ENCODE measurements around the gene SF1. TPM values are rescaled to one million over a fixed set of nuclear protein-coding genes. Genes with fewer than 3 reads are reported as not detected.
A peak's percentile ranks its signal among the peaks of the same experiment; 100 is the strongest.

The SF1 gene
- total RNA-seq, 4 donors from 2014 or later: 270 to 559 (median 373) TPM

DNA sequence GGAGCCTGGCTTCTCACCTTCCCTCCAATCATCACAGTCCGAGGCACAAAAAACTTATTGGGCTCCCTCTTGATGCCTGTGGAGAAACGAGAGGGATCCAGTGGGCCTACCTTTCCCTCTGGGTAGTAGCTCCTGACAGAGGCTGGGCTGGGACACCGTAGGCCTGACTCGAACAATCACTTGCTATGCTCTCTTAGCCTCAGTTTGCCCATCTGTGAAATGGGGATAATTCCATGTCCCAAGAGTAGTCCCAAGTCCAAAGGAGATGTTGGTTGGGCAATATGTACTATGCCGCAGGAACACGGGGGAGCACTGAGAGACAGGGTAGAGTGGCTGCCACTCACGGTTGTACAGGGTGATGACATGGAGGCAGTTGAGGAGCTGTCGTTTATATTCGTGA lies 26.8 kb downstream of the SF1 start:
- no peaks in the 10 kb centered on the region for H3K27me3 ChIP-seq
- no peaks in the 10 kb centered on the region for H3K4me1 ChIP-seq
- no peaks in the 10 kb centered on the region for H3K9me3 ChIP-seq
- H3K27ac ChIP-seq: no peak overlapping the region
- TF ChIP-seq, protein P1, sequence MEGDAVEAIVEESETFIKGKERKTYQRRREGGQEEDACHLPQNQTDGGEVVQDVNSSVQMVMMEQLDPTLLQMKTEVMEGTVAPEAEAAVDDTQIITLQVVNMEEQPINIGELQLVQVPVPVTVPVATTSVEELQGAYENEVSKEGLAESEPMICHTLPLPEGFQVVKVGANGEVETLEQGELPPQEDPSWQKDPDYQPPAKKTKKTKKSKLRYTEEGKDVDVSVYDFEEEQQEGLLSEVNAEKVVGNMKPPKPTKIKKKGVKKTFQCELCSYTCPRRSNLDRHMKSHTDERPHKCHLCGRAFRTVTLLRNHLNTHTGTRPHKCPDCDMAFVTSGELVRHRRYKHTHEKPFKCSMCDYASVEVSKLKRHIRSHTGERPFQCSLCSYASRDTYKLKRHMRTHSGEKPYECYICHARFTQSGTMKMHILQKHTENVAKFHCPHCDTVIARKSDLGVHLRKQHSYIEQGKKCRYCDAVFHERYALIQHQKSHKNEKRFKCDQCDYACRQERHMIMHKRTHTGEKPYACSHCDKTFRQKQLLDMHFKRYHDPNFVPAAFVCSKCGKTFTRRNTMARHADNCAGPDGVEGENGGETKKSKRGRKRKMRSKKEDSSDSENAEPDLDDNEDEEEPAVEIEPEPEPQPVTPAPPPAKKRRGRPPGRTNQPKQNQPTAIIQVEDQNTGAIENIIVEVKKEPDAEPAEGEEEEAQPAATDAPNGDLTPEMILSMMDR (IDR thresholded peaks at IDR 0.05): no peak
- no peak for TF ChIP-seq POLR2AphosphoS5 (IDR thresholded peaks at IDR 0.05)
- no peak for TF ChIP-seq EP300 (IDR thresholded peaks at IDR 0.05)
- no peak for TF ChIP-seq POLR2A (IDR thresholded peaks at IDR 0.05)
- DNase-seq (ENCODE audit: low spot score in 2 of 2): no peak
- H3K4me3 ChIP-seq: no peak overlapping the region
- no peaks in the 10 kb centered on the region for H3K36me3 ChIP-seq
- WGBS: 89% methylated on average over 9 of the region's 9 CpGs

DNA sequence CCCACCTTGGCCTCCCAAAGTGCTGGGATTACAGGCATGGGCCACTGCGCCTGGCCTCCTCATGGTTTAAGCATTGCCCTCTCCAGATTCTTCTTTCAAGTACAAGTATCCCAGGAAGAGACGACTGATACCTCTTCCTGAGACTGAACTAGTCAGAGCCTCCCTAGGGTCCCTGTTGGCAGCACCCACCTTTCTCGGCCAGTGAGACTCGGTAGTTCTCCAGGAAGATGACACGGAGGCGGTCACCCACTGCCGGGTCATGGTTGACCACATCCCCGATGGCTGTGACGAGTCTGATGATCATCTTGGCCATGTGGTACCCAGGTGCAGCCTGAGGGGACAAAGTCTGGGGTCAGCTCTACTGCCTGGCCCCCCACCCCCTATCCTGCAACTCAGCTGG lies 27.2 kb downstream of the SF1 start:
- H3K9me3 ChIP-seq: no peaks in the 10 kb centered on the region
- no peak for DNase-seq (ENCODE audit: low spot score in 2 of 2)
- H3K4me3 ChIP-seq: no peak overlapping the region
- H3K4me1 ChIP-seq: no peaks in the 10 kb centered on the region
- no peaks in the 10 kb centered on the region for H3K36me3 ChIP-seq
- TF ChIP-seq EP300 (IDR thresholded peaks at IDR 0.05) (no peak), POLR2AphosphoS5 (IDR thresholded peaks at IDR 0.05) (no peak), POLR2A (IDR thresholded peaks at IDR 0.05) (no peak)
- TF ChIP-seq, protein P1 (IDR thresholded peaks at IDR 0.05): no peak
- whole genome bisulfite sequencing: 92% methylated on average over 2 of the region's 9 CpGs
- no peaks in the 10 kb centered on the region for H3K27me3 ChIP-seq
- H3K27ac ChIP-seq: no peak overlapping the region

DNA sequence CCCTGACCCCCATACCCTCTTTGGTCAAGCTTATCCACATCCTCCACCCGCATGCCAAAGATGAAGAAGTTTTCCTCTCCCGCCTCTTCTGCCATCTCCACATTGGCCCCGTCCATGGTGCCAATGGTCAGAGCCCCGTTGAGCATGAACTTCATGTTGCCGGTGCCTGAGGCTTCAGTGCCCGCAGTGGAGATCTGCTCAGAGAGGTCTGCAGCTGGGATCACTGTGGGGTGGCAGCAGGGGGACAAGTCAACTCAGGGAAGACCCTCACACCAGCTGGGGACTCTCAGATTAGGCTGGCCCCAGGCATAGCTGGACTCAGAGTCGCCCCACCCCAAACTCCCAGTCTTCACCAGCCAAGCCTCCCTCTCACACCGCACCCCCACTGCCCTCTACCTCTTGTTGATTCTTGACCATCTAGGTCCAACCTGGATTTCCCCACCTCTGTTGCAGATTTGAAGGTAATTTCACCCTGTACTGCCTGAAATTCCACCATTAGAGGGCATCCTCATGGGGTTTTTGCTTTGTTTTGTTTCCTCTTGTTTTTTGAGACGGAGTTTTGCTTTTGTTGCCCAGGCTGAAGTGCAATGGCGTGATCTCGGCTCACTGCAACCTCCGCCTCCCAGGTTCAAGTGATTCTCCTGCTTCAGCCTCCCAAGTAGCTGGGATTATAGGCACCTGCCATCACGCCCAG lies 27.8 kb downstream of the SF1 start:
- WGBS: 95% methylated on average over 13 of the region's 13 CpGs
- no peaks in the 10 kb centered on the region for H3K27me3 ChIP-seq
- no peak for DNase-seq (ENCODE audit: low spot score in 2 of 2)
- H3K27ac ChIP-seq: no peak overlapping the region
- no peak overlapping the region for H3K4me3 ChIP-seq
- no peaks in the 10 kb centered on the region for H3K9me3 ChIP-seq
- TF ChIP-seq POLR2A (IDR thresholded peaks at IDR 0.05) (no peak), EP300 (IDR thresholded peaks at IDR 0.05) (no peak), POLR2AphosphoS5 (IDR thresholded peaks at IDR 0.05) (no peak)
- TF ChIP-seq, protein P1 (IDR thresholded peaks at IDR 0.05): no peak
- peaks cover 6% of the 10 kb centered on the region for H3K4me1 ChIP-seq
- no peaks in the 10 kb centered on the region for H3K36me3 ChIP-seq

DNA sequence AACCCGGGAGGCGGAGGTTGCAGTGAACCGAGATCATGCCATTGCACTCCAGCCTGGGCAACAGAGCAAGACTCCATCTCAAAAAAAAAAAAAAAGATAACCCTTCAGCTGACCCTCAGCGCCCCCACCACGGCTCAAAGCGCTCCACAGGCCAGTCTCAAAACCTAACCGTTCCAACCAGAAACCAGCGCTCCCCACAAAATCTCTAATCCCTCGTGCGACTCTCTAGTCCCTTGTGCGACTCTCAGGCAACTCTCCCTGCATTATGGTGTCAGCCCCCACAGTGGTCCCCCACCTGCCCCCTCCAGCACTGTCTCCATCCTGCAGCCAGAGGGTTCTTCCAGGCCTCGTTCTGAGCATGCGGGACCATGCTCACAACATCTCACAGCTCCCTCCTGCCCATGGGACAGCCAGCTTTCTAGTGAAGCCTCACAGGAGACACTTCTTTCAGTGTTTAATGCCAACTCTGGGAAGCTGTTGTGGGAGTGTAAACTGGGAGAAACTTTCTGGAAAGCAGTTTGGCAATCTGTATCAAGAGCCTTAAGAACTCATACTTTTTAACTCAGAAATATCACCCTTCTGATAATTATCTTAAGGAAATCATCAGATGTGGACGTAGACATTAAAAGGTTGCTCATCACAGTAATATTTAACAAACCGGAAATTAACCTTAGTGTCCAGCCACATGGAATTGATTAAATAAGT lies 30.2 kb downstream of the SF1 start:
- no peaks in the 10 kb centered on the region for H3K9me3 ChIP-seq
- no peak overlapping the region for H3K4me3 ChIP-seq
- H3K36me3 ChIP-seq: no peaks in the 10 kb centered on the region
- peaks cover 28% of the 10 kb centered on the region for H3K4me1 ChIP-seq
- WGBS: 80% methylated on average over 15 of the region's 15 CpGs
- DNase-seq (ENCODE audit: low spot score in 2 of 2): no peak
- peak overlapping the region; percentile 23 for H3K27ac ChIP-seq
- H3K27me3 ChIP-seq: peaks cover 21% of the 10 kb centered on the region
- no peak for TF ChIP-seq EP300 (IDR thresholded peaks at IDR 0.05)

DNA sequence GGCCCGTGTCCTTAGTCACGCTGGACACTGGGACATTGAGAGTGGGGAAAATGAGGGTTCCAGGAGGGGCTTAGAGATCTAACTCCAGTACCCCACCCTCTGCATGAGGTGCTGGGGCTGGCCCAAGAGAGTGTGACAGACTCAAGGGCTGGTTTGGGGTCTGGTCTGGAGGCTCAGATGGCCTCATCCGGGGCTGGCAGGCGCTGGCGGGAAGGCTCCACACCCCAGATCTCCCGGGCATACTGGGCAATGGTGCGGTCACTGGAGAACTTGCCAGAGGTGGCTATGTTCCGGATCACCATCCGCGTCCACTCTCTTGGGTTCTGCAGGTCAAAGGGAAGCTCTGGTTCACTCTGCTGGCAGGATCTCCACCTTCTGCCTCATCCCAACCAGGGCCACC lies 31.9 kb downstream of the SF1 start:
- TF ChIP-seq POLR2A (IDR thresholded peaks at IDR 0.05): no peak
- no peak for TF ChIP-seq EP300 (IDR thresholded peaks at IDR 0.05)
- TF ChIP-seq, protein P1 (IDR thresholded peaks at IDR 0.05): no peak
- TF ChIP-seq POLR2AphosphoS5 (IDR thresholded peaks at IDR 0.05): no peak
- H3K27me3 ChIP-seq: peaks cover 37% of the 10 kb centered on the region
- H3K4me1 ChIP-seq: peaks cover 44% of the 10 kb centered on the region
- peak overlapping the region; percentile 28 for H3K27ac ChIP-seq
- no peaks in the 10 kb centered on the region for H3K9me3 ChIP-seq
- H3K4me3 ChIP-seq: no peak overlapping the region
- WGBS: 83% methylated on average over 5 of the region's 10 CpGs
- no peak for DNase-seq (ENCODE audit: low spot score in 2 of 2)
- H3K36me3 ChIP-seq: no peaks in the 10 kb centered on the region
